PFSK-1 (cell line): ENCODE results near the gene NIM1K.

Experiments used
- FOXP2 ChIP-seq: optimal IDR thresholded peaks from 2 replicates; pipeline ENCODE3; 2011; ENCODE audit warnings: borderline replicate concordance, control low read depth, inconsistent platforms; ENCODE audit not compliant: insufficient read depth; ENCODE audit errors: extremely low read length, extremely low read depth
- POLR2AphosphoS5 ChIP-seq: IDR thresholded peaks from 2 replicates; pipeline ENCODE4 v1.6.1; 2012; ENCODE audit warnings: low read depth, mild to moderate bottlenecking, control low read depth, low read length, moderate library complexity
- REST ChIP-seq, 2 experiments: IDR thresholded peaks; 2 replicates each; pipeline versions ENCODE4 v1.6.1 to v1.8.0; 2011 to 2012; ENCODE audit warnings: low read depth in 2 of 2, low read length in 2 of 2, control low read depth in 1 of 2, inconsistent platforms in 1 of 2, mild to moderate bottlenecking in 1 of 2, moderate library complexity in 1 of 2; ENCODE audit not compliant: insufficient read depth in 1 of 2
- SIN3A ChIP-seq: IDR thresholded peaks from 2 replicates; pipeline ENCODE4 v1.6.1; 2012; ENCODE audit warnings: mild to moderate bottlenecking, low read length, moderate library complexity, borderline replicate concordance; ENCODE audit not compliant: insufficient read depth
- TAF1 ChIP-seq: IDR thresholded peaks from 2 replicates; pipeline ENCODE4 v1.6.1; 2012; ENCODE audit warnings: low read length, control low read depth, borderline replicate concordance; ENCODE audit not compliant: insufficient read depth

NIM1K gene

GRCh38 chr5:43204958-43205357 lies 12.9 kb downstream of the NIM1K start:
- TF ChIP-seq TAF1 (no peak), REST (IDR thresholded peaks at IDR 0.05; ENCODE audit: insufficient read depth in 1 of 2, low read depth in 2 of 2, low read length in 2 of 2) (no peak), POLR2AphosphoS5 (no peak), FOXP2 (no peak), SIN3A (no peak)

DNA sequence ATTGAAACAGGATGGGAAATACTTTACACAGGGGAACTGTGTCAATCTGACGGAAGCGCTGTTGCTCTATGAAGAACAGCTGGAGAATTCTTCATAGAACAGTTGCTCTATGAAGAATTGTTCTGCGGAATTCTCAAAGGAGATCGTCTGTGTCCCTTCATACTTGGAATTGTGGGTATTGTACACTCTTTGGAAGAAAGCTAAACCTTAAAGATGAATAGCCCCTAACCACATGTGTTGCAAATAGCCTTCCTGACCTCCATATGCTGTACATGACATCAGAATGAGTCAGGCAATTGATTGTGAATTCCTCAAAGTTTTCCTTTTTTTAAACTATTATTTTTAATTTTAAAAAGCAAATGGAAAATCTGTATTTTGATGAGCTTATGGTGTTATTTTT lies 15.6 kb downstream of the NIM1K start:
- no peak for TF ChIP-seq POLR2AphosphoS5
- no peak for TF ChIP-seq FOXP2
- TF ChIP-seq REST (IDR thresholded peaks at IDR 0.05; ENCODE audit: insufficient read depth in 1 of 2, low read depth in 2 of 2, low read length in 2 of 2) = no peak
- TF ChIP-seq SIN3A = no peak
- no peak for TF ChIP-seq TAF1

GRCh38 chr5:43208658-43209057 lies 16.6 kb downstream of the NIM1K start:
- TF ChIP-seq TAF1 (no peak), SIN3A (no peak), REST (IDR thresholded peaks at IDR 0.05; ENCODE audit: insufficient read depth in 1 of 2, low read depth in 2 of 2, low read length in 2 of 2) (no peak), POLR2AphosphoS5 (no peak), FOXP2 (no peak)

- TF ChIP-seq TAF1 = no peak
- TF ChIP-seq POLR2AphosphoS5 = no peak
- no peak for TF ChIP-seq FOXP2
- TF ChIP-seq REST (IDR thresholded peaks at IDR 0.05; ENCODE audit: insufficient read depth in 1 of 2, low read depth in 2 of 2, low read length in 2 of 2) = no peak
Measured at GRCh38 chr5:43209060-43209459, 17.0 kb downstream of the NIM1K start.

DNA sequence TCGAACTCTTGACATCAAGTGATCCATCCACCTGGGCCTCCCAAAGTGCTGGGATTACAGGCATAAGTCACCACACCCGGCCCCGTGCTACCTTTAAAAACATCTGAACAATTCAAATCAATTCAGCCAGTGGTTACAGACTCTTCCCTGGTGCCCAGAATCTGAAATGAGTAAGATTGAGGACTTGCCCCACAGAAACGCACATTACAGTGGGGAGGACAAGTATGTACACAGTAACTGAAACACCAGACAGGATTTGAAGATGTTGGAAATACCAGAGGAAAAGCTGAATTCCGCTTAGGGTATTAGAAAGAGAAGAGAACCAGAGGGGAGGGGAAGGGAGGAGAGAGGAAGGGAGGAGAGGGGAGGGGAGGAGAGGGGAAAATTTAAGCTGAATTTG lies 17.8 kb downstream of the NIM1K start:
- TF ChIP-seq FOXP2 (no peak), POLR2AphosphoS5 (no peak), TAF1 (no peak), REST (IDR thresholded peaks at IDR 0.05; ENCODE audit: insufficient read depth in 1 of 2, low read depth in 2 of 2, low read length in 2 of 2) (no peak), SIN3A (no peak)
